ENCODE data around the gene BCAS3.
"Not testable (repeated sequence)": the region's sequence is repeated elsewhere in the genome, so short reads cannot be mapped to it uniquely, and the experiment has no call there.

The BCAS3 gene

DNA sequence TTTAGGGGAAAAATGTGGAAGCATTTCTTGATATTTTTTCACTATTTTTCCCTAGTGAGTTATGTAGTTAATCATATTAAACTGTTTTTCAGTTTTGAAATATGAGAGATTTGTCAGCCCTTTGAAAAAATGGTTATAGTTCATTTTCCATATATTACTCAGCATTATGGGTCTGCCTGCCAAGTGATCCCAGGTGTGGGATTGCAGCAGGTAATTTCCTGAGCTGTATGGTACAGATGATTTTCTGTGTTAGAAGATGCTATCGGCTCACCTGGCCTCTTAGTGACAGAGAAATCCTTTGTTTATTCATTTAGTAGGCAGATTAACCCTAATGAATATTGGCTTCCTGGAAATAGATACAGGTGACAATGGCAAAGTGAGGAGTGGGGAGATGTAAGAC, 446.9 kb downstream of the BCAS3 start:
- in situ Hi-C loops (cut with MboI; ENCODE audit: low pct_unique_long_range_greater_than_20kb, low sequenced_read_pairs), result no loop called here
- no peak for DNase-seq

DNA sequence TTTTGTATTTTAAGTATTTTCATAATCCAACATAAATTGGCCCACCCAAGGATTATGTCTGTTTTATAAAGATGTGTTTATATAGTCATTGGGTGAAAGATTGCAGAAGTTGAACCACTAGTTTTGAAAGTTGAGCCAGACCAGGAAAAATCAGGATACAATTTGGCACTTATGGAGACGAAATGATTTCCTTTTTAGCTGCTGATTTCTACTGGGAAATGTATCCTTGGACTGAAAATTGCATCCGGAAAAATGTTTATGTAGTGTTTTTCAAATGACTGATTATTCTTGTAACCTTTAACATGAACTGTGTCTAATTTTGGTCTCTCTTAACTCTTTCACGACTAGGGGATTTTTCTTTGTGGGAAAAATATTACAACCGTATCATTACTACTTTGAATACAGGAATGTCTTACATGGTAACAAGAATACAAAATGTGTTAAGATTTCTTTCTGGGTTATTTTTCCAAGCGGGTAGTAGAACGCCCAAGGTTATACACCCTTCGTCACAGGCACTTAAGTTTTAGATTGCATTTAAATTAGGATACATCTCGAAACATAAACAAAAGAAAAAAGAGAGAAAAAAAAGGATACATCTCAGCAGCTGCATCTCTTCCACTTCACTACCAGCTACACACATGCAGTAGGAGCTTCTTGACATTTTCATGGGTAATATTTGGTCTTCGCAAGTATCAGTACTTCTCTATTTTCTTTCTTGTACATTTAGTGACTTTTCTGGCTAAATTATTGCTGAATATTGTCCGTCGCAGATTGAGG, 449.0 kb downstream of the BCAS3 start:
- in situ Hi-C loops (cut with MboI; ENCODE audit: low pct_unique_long_range_greater_than_20kb, low sequenced_read_pairs), result no loop called here
- DNase-seq, result no peak

DNA sequence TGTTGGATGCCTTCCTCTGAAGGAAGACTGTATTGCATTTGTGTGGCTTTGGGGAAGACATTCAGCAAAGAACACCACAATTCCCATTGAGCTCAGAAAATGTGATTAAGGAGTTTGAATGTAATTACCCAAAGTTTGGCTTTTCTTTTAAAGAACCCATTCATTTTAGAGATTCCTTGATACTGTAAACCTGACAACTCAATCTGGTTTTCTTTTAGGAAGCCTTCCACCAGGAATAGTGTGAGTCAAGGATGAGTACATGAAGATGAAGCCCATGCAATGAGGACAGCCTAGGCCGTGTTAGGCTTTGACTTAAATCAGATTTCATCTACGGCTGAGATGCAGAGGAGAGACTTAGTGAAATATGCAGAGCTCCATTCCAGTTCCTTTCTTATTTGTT, 450.3 kb downstream of the BCAS3 start:
- in situ Hi-C loops (cut with MboI; ENCODE audit: low pct_unique_long_range_greater_than_20kb, low sequenced_read_pairs), result no loop called here

DNA sequence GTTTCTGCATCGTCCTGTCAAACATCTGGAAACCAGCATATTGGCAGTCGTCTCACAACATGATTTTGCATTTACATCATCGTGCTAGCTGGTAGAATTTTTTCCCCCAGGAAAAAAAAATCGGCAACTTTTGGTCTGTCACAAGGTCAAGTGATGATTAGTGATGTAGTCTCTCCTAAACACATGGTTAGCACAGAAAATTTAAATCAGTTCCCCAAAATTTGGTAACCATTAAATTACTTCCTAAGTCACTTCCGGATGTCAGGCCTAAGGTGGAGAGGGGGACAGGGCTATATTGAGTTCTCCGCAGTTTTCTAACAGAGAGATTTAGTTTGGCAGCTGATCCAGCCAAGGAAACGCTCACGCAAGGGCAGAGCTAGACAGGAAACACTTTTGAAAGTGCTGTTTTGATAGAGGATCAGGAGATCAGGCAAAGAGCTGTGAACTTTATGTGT, 451.0 kb downstream of the BCAS3 start:
- DNase-seq, result peak; percentile 30
- in situ Hi-C loops (cut with MboI; ENCODE audit: low pct_unique_long_range_greater_than_20kb, low sequenced_read_pairs), result no loop called here

More for the DNA sequence above, 450.3 kb downstream of the BCAS3 start:
- no peak for DNase-seq

DNA sequence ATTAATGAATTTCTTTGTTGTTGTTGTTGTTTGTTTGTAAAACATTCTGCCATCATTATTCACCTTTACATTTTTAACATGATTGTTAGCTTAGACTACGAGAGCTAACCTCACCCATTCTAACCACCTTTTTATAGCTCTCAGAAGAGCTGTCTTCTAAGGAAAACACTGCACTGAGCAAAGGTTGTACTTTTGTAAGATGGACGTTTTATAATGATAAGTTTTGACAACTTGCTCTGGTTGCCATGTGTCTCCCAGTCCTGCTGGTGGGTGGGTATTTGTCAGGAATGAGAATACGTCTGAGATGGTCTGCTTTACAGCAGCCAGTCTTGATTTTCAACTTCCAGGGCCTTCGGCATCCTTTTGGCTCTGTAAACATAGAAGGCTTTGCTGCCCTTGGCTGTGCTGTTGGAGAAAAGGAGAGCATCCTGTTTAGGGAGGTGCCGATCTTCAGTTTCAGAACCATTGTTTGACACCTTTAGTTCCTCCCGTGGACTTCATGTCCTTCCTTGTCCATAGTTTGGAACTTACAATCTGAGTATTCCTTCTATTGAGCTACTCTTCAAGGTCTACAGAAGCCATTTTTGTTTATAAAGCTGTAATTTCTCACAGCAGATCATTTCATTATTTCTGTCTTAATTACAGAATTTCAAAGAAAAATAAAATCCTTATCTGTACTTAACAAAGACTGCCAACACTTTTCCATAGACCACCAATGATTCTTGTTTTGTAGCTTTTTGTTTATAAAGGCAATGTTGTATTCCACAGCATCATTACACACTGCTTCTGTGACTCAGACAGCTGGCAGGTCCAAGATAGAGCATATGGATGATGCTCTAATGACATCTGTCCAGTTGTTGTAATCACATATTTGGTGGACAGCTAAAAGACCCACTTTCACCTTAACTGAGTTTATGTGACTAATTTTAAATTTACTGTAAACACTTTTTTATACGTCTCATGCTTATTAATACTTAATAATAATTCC, 451.9 kb downstream of the BCAS3 start:
- no peak for DNase-seq
- in situ Hi-C loops (cut with MboI; ENCODE audit: low pct_unique_long_range_greater_than_20kb, low sequenced_read_pairs), result no loop called here

DNA sequence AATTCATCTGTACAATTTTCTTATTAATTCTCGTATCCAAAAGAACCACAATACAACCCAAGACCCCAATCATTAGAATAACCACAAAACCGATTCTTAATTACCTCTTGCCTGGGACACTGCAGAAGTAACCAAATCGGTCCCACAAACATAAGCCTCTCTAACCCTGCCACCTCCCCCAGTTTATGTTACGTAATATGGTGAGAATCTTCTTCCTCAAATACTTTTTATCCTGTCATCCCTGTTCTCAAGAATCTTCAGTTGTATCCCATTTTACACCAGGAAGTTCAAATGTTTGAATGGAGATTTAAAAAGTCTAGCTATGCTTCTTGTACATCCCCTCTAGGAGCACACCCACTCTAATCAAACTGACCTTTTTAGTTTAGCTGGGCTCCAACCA, 452.7 kb downstream of the BCAS3 start:
- DNase-seq, result peak; percentile 33
- in situ Hi-C loops (cut with MboI; ENCODE audit: low pct_unique_long_range_greater_than_20kb, low sequenced_read_pairs), result no loop called here

DNA sequence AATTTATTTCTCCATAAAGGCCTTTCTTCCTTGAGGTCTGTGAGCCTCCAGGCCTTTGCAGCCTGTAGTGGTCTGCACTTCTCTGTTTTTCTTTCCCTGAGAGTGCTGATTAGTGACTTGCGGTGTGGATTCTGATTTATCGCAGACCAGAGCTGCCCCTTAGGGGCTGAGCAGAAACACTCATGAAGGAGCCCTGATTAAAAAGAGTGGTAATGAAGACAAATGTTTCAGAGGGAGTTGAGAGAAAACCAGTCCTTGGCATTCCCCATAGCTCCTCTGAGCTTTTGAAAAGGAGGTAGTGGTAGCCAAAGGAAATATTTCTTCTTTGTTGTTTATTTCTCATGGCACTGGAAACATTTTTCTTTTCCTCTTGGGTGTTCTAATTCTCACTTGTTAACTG, 453.9 kb downstream of the BCAS3 start:
- in situ Hi-C loops (cut with MboI; ENCODE audit: low pct_unique_long_range_greater_than_20kb, low sequenced_read_pairs), result no loop called here
- no peak for DNase-seq

DNA sequence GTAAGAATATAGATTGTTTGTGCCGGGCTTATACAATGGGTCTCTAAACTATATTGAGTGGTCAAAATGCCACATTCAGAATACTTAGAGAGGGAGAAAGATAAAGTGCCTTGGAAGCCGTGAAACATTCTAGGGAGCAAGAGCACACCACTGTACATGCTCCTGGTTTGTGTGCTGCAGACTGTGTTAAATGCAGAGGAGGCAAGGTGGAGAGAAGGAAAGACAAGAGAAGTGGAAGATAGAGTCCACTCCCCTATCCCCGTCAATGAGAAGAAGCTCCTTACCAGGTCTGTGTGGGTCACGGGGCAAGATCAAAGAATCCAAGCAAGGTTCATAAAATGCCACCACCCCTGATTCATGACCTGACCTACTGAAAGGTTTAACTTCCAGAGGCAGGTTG, 454.9 kb downstream of the BCAS3 start:
- in situ Hi-C loops (cut with MboI; ENCODE audit: low pct_unique_long_range_greater_than_20kb, low sequenced_read_pairs), result no loop called here
- DNase-seq, result no peak

DNA sequence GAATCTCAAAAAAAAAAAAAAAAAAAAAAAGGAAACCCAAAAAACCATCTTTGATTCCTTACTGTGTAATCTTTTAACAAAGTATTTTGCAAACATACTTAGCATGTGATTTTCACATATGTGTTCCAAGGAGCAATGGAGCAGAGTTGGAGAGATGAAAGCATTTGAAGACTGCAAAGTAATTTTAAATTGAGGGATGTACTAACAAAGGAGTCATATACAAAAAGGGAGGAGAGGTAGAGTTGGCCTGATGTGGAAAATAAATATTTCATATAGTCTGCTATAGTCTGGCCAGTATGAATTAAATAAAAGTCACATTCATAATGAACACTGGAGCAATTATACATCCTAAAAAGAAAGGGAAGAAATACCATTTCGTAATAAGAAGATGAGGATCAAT, 456.2 kb downstream of the BCAS3 start:
- DNase-seq, result no peak
- in situ Hi-C loops (cut with MboI; ENCODE audit: low pct_unique_long_range_greater_than_20kb, low sequenced_read_pairs), result no loop called here

DNA sequence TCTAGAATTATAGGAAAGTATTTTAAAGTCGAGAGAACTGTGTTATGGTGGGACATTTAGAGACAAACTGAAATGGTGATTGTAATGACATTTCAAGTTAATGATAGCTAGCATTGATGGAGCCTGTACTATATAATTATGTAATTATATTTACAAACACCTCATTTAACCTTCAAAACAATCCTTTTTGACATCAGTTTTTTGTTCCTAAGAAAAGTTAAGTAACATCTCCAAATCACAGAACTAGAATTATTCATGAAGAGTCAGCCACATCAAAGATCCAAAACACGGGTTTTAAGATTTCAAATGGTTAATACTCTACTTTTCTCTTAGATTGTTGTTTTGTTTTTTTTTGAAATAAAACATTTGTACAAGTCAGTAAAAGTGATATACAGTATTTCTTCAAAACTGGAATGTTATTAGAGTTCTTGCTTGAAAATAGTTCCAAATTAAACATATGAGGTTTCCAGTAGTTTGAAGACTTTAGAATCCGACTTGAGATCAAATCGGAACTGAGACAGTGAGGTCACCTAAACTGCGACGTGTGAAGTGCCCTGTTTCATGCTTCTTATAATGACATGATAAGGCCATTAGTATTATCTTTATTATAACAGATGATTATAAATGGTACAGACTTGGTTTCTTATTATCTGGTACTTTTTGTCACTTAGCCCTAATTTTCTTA, 457.0 kb downstream of the BCAS3 start:
- in situ Hi-C loops (cut with MboI; ENCODE audit: low pct_unique_long_range_greater_than_20kb, low sequenced_read_pairs), result no loop called here

DNA sequence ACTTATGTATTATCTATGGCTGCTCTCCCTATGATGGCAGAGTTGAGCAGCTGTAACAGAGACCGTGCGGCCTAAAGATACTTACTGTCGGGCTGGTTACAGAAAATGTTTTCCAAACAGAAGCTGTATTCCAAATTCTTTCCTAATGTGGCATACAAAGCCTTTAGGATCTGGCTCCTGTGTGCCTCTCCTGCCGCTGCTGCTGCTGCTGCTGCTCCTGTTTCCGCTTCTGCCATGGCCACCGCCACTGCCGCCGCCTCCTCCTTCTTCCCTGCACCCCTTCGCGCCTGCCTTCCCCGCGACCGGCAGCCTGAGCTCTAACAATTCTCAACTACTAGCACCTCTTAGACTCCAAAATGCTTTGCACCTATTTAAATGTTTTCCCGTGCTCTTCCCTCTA, 458.1 kb downstream of the BCAS3 start:
- in situ Hi-C loops (cut with MboI; ENCODE audit: low pct_unique_long_range_greater_than_20kb, low sequenced_read_pairs), result no loop called here
- no peak for DNase-seq

More for the DNA sequence above, 457.0 kb downstream of the BCAS3 start:
- DNase-seq, result no peak

DNA sequence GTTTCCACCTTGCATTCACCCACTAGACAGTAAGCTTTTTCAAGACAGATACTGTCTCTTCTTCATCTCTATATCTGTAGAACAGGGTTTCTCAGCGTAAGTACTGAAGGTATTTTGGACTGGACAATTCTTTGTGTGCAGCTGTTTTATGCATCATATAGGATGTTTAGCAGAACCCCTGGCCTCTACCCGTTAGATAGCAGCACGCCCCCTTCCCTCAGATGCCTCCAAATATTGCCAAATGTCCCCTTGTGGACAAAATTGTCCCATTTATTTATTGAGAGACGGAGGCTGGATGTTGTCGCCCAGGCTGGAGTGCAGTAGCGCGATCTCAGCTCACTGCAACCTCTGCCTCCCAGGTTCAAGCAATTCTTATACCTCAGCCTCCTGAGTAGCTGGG, 458.6 kb downstream of the BCAS3 start:
- in situ Hi-C loops (cut with MboI; ENCODE audit: low pct_unique_long_range_greater_than_20kb, low sequenced_read_pairs), result no loop called here
- DNase-seq, result no peak

DNA sequence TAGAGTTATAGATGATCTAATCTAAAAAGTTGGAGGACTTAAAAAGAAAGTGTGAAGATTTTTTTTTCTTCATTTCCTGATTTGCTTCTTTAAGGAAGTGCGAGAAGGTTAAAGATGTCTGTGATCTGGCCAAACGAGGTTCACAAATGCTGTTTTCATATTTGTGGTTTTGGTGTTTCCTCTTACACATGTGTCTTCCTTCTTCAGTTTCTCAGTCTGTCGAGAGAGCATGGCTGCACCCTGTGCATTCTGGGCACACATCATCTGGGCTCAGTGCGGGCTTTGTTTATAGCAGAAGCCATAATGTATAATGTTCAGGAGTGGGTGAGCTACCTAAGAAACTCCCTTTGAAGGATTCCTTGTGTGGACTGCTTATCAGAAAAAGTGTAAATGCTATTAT, 461.6 kb downstream of the BCAS3 start:
- peak; percentile 95 for DNase-seq
- in situ Hi-C loops (cut with MboI; ENCODE audit: low pct_unique_long_range_greater_than_20kb, low sequenced_read_pairs), result no loop called here

DNA sequence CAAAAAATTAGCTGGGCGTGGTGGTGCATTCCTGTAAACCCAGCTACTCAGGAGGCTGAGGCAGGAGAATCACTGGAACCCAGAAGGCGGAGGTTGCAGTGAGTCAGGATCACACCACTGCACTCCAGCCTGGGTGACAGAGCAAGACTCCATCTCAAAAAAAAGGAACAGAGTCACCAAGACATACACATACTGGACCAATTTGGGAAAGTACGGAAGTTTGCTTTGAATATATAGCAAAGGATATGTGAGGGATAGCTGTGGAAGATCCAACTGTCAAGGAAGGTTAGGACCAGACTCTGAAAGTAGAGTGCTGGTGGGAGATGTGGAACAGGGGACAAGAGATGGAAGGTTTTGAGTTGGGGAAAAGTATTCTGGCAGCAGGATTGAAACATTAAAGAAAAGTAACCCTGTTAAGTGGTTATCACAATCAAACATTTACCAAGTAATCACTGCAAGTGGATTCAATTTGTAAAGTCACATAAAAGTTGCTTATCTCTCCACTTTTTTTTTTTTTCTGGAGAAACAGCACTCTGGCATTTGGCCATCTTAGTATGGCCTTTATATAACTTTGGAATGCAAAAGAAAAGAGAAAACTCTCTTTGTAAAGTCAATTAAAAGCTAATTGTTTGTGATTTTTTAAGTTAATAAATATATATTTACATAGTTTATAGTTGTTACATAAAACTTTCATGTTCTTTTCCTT, 462.6 kb downstream of the BCAS3 start:
- in situ Hi-C loops (cut with MboI; ENCODE audit: low pct_unique_long_range_greater_than_20kb, low sequenced_read_pairs), result no loop called here
- no peak for DNase-seq

DNA sequence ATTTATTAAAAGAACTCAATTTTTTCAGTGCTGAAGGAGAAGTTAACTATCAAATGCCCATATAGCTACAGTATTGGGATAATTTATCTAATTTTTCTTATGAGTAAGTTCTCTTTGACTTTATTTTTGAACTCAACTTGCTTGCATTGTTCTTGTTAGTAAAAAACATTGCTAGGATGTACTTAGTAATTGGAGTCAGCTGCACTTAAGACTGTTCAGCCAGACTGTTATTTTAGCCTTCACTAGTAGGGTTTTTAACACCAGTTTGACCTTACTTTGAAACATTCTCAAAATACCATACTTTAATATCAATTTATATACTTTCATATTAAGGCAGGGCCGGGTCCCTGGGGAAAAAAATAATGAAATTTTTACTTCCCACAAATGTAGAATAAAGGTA, 465.4 kb downstream of the BCAS3 start:
- no peak for DNase-seq
- in situ Hi-C loops (cut with MboI; ENCODE audit: low pct_unique_long_range_greater_than_20kb, low sequenced_read_pairs), result no loop called here

DNA sequence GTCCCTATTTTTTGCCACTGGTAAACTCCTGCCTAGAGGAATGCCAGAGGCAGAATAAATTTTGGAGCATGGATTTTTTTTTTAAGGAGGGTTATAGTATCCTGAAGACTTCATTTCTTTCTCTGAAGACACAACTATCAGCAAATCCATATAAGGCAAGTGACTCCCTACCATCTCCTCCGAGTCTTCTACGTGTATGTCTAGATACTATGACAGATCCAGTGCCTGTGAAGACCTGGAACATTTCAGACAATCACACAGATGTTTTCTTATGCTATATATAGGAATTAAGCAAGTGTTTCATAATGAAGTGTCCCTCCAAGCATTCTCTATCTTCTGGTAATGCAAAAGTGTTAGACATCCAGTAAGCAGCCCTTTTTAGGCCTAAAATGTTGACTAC, 466.5 kb downstream of the BCAS3 start:
- in situ Hi-C loops (cut with MboI; ENCODE audit: low pct_unique_long_range_greater_than_20kb, low sequenced_read_pairs), result no loop called here
- no peak for DNase-seq

DNA sequence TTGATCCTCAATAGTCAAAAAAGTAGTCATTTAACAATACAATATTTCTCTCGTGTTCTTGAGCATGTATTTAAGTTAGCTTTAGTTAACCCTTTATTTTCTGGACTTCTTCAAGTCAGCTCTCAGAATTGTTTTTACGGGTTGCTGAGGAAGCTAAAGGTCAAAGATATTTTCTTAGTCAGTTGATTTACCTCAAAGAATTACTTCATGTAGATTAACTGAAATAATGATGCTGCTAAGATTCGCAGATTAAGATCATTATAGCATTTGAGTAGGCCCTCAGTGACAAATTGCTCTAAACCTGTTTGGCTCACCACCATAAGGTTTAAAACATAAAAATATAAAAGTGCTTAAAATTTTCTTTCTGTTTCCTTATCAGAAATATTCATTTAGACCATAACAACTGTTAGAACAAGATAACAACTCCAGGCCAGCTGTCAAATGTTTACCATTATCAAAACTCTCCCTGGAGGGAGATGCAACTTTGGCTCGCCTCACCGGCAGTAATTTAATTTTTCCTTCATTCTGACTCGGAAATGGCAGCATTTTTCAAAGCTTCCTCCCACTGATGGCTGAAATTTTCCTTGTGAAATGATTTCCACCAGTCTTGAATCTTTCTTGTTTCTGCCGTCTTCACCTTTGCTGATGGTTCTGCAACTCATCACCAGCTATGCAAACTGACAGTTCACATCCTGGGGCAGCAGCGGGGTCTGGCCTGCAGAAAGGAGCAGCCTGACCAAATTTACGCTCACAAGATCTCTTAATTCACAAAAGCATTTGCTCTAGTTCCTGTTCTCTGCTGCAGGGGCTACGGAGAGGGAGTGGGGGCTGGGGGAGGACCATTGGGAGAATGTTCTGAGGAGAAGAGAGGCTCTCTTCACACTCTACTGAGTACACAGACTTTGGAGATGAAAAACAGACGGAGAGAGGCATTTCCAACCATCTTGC, 467.2 kb downstream of the BCAS3 start:
- in situ Hi-C loops (cut with MboI; ENCODE audit: low pct_unique_long_range_greater_than_20kb, low sequenced_read_pairs), result no loop called here
- peak; percentile 34 for DNase-seq

DNA sequence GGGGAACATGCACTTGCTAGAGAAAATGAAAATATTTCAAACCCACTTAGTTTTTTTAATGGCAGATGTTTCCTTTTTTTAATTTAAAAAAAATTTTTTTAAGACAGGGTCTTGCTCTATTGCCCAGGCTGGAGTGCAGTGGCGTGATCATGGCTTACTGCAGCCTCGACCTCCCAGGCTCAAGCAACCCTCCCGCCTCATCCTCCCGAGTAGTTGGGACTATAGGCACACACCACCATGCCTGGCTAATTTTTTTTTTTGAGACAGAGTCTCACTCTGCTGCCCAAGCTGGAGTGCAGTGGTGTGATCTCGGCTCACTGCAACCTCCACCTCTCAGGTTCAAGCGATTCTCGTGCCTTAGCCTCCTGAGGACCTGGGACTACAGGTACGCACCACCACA, 469.2 kb downstream of the BCAS3 start:
- DNase-seq; in situ Hi-C loops (cut with MboI; ENCODE audit: low pct_unique_long_range_greater_than_20kb, low sequenced_read_pairs): not testable (repeated sequence)
